Measurements from ENCODE around the gene MXD3. TPM values are rescaled to one million over a fixed set of nuclear protein-coding genes. Genes with fewer than 3 reads are reported as not detected.

MXD3 gene
- total RNA-seq, 2 experiments from 2014 or later: 5.8 to 7.5 TPM

- H3K9me3 ChIP-seq (ENCODE audit: control insufficient read depth in 1 of 2, insufficient read depth in 1 of 2, low read length in 2 of 2): peaks cover 0 to 4% of the 10 kb centered on the region in 2 experiments
- TF ChIP-seq CTCF (IDR thresholded peaks at IDR 0.05): no peak
- no peak overlapping the region for H3K27ac ChIP-seq (ENCODE audit: low read depth in 1 of 2, low read length in 2 of 2)
- no peak overlapping the region for H3K4me3 Mint-ChIP-seq
- CTCF ChIA-PET: interaction anchor here (1.1 to 1.9 kb wide), 3 partner anchors 12 to 140 kb away, joined by 3 to 5 read pairs (median 4); partner anchors contain the start of genes PRELID1 and RAB24
- peaks cover 1% of the 10 kb centered on the region for H3K27me3 Mint-ChIP-seq
- intact Hi-C loops (cut with DNase I, micrococcal nuclease): loop anchor here in 1 of 2 experiments (5.0 to 10.0 kb wide), 2 partner anchors 141 to 201 kb away; no protein-coding TSS in a partner anchor
- H3K27me3 ChIP-seq (ENCODE audit: control insufficient read depth in 1 of 2, insufficient read depth in 2 of 2, low read length in 2 of 2): no peaks in the 10 kb centered on the region
- no peak overlapping the region for H3K4me3 ChIP-seq (ENCODE audit: low read length)
- ATAC-seq (ENCODE audit: poor library complexity): no peak
- H3K4me1 ChIP-seq (ENCODE audit: insufficient read depth, low read length): peaks cover 36% of the 10 kb centered on the region
- H3K9me3 Mint-ChIP-seq: no peaks in the 10 kb centered on the region
- DNase-seq: no peak
- H3K36me3 Mint-ChIP-seq (ENCODE audit: low read depth): peaks cover 11% of the 10 kb centered on the region
- H3K27ac Mint-ChIP-seq: no peak overlapping the region
- POLR2A ChIA-PET: no interaction called here
- H3K4me1 Mint-ChIP-seq (ENCODE audit: low read depth): peaks cover 41% of the 10 kb centered on the region
- peaks cover 4% of the 10 kb centered on the region for H3K36me3 ChIP-seq (ENCODE audit: insufficient read depth, low read length)
Measured at GRCh38 chr5:177316005-177316404, 4.3 kb upstream of the MXD3 start.

GRCh38 chr5:177315411-177315810 lies 3.7 kb upstream of the MXD3 start:
- Histone ChIP-seq H3K9me3 (ENCODE audit: control insufficient read depth in 1 of 2, insufficient read depth in 1 of 2, low read length in 2 of 2) (peaks cover 0 to 4% of the 10 kb centered on the region in 2 experiments), H3K27ac (ENCODE audit: low read depth in 1 of 2, low read length in 2 of 2) (no peak overlapping the region), H3K4me3 (ENCODE audit: low read length) (no peak overlapping the region), H3K4me1 (ENCODE audit: insufficient read depth, low read length) (peaks cover 42% of the 10 kb centered on the region), H3K36me3 (ENCODE audit: insufficient read depth, low read length) (peaks cover 2% of the 10 kb centered on the region), H3K27me3 (ENCODE audit: control insufficient read depth in 1 of 2, insufficient read depth in 2 of 2, low read length in 2 of 2) (peaks cover 0 to under 1% of the 10 kb centered on the region in 2 experiments)
- Mint-ChIP-seq H3K4me3 (no peak overlapping the region), H3K27me3 (peaks cover 6% of the 10 kb centered on the region), H3K9me3 (no peaks in the 10 kb centered on the region), H3K27ac (no peak overlapping the region), H3K4me1 (ENCODE audit: low read depth) (peaks cover 46% of the 10 kb centered on the region), H3K36me3 (ENCODE audit: low read depth) (peaks cover 11% of the 10 kb centered on the region)
- DNase-seq: no peak
- ATAC-seq (ENCODE audit: poor library complexity): no peak
- intact Hi-C loops (cut with DNase I, micrococcal nuclease): loop anchor here in 1 of 2 experiments (5.0 to 10.0 kb wide), 2 partner anchors 142 to 201 kb away; no protein-coding TSS in a partner anchor
- CTCF ChIA-PET: interaction anchor here (1.1 to 1.5 kb wide), 2 partner anchors 12 to 140 kb away, joined by 3 to 4 read pairs; partner anchors contain the start of genes PRELID1 and RAB24
- TF ChIP-seq CTCF (IDR thresholded peaks at IDR 0.05): no peak
- POLR2A ChIA-PET: no interaction called here

GRCh38 chr5:177314376-177315342 lies 3.0 kb upstream of the MXD3 start:
- Histone ChIP-seq H3K27me3 (ENCODE audit: control insufficient read depth in 1 of 2, insufficient read depth in 2 of 2, low read length in 2 of 2) (peaks cover 0 to 3% of the 10 kb centered on the region in 2 experiments), H3K36me3 (ENCODE audit: insufficient read depth, low read length) (peaks cover 2% of the 10 kb centered on the region), H3K9me3 (ENCODE audit: control insufficient read depth in 1 of 2, insufficient read depth in 1 of 2, low read length in 2 of 2) (no peaks in the 10 kb centered on the region), H3K27ac (ENCODE audit: low read depth in 1 of 2, low read length in 2 of 2) (no peak overlapping the region), H3K4me1 (ENCODE audit: insufficient read depth, low read length) (peaks cover 43% of the 10 kb centered on the region), H3K4me3 (ENCODE audit: low read length) (no peak overlapping the region)
- Mint-ChIP-seq H3K9me3 (no peaks in the 10 kb centered on the region), H3K27ac (no peak overlapping the region), H3K27me3 (peaks cover 6% of the 10 kb centered on the region), H3K36me3 (ENCODE audit: low read depth) (peaks cover 9% of the 10 kb centered on the region), H3K4me3 (no peak overlapping the region), H3K4me1 (ENCODE audit: low read depth) (peaks cover 43% of the 10 kb centered on the region)
- ChIA-PET POLR2A (no interaction called here), CTCF (interaction anchor here (1.1 kb wide), 1 partner anchor 141 kb away, joined by 3 read pairs; no protein-coding TSS in a partner anchor)
- no peak for TF ChIP-seq CTCF (IDR thresholded peaks at IDR 0.05)
- no peak for DNase-seq
- ATAC-seq (ENCODE audit: poor library complexity): no peak
- intact Hi-C loops (cut with DNase I, micrococcal nuclease): loop anchor here (5.0 to 10.0 kb wide), 5 partner anchors 43 to 203 kb away; partner anchors contain the start of genes DDX41 (in 1 of the 2) and RGS14 (in 1 of the 2)

All from CD4-positive, alpha-beta T cell (primary cell).